WTC11 (cell line): ENCODE data around the gene HAO2. TPM values are rescaled to one million over a fixed set of nuclear protein-coding genes. Genes with fewer than 3 reads are reported as not detected.

Experiments used
- ATAC-seq: fragments of 200-7000 bp; cut with Tn5 transposase; 2 replicates; pipeline ENCODE4 v1.10.0; 2021; ENCODE audit warnings: mild to moderate bottlenecking, moderate library complexity
- CTCF ChIA-PET: fragments of 300-600 bp; sonication (Branson Sonifier 250); formaldehyde crosslinking; loops from one replicate; lab custom pipeline; 2021; ENCODE audit warnings: antibody characterized with exemption; lab: Charles Lee
- POLR2A ChIA-PET: fragments of 350-600 bp; sonication (Branson Sonifier 250); formaldehyde crosslinking; loops from one replicate; lab custom pipeline; 2021; ENCODE audit warnings: antibody characterized with exemption; lab: Charles Lee
- DNase-seq: peaks from one replicate; pipeline ENCODE4 v3.0.0; 2021; ENCODE audit warnings: low spot score
- H3K27ac Mint-ChIP-seq: 2 replicates; pipeline ENCODE4 v1.8.0; 2021; ENCODE audit warnings: mixed read lengths
- H3K27me3 Mint-ChIP-seq: 2 replicates; pipeline ENCODE4 v1.8.0; 2021; ENCODE audit warnings: low read depth, mild to moderate bottlenecking, moderate library complexity, mixed read lengths
- H3K36me3 Mint-ChIP-seq: 2 replicates; pipeline ENCODE4 v1.8.0; 2021; ENCODE audit warnings: mixed read lengths
- H3K4me1 Mint-ChIP-seq: 2 replicates; pipeline ENCODE4 v1.8.0; 2022; ENCODE audit warnings: mixed read lengths
- H3K4me3 Mint-ChIP-seq: 2 replicates; pipeline ENCODE4 v1.8.0; 2021; ENCODE audit warnings: mild to moderate bottlenecking, moderate library complexity, mixed read lengths
- H3K9me3 Mint-ChIP-seq: 2 replicates; pipeline ENCODE4 v1.8.0; 2021; ENCODE audit warnings: mixed read lengths
- AFF4 ChIP-seq: sonication (generic); formaldehyde crosslinking; IDR thresholded peaks from 2 replicates; pipeline ENCODE4 v1.8.1; 2023; ENCODE audit warnings: mild to moderate bottlenecking, missing genetic modification reagents, borderline replicate concordance
- ATF3 ChIP-seq: sonication (generic); formaldehyde crosslinking; conservative IDR thresholded peaks from 2 replicates; pipeline ENCODE4 v1.8.1; 2022; ENCODE audit warnings: mild to moderate bottlenecking, missing genetic modification reagents
- CDX4 ChIP-seq: fragments of 250-450 bp; sonication (Bioruptor Pico); IDR thresholded peaks from 2 replicates; pipeline ENCODE4 v1.9.0; 2021; ENCODE audit warnings: moderate library complexity, mild to moderate bottlenecking, inconsistent platforms, borderline replicate concordance
- ERG ChIP-seq: fragments of 250-450 bp; sonication (Bioruptor Pico); IDR thresholded peaks from 2 replicates; pipeline ENCODE4 v1.8.0; 2021; ENCODE audit warnings: mild to moderate bottlenecking
- FOXK1 ChIP-seq: sonication (generic); formaldehyde crosslinking; IDR thresholded peaks from 2 replicates; pipeline ENCODE4 v1.8.0; 2022; ENCODE audit warnings: mild to moderate bottlenecking, moderate library complexity, missing genetic modification reagents
- GABPB1 ChIP-seq: sonication (generic); formaldehyde crosslinking; IDR thresholded peaks from 2 replicates; pipeline ENCODE4 v1.8.1; 2023; ENCODE audit warnings: mild to moderate bottlenecking, missing genetic modification reagents
- GRHL2 ChIP-seq: fragments of 250-450 bp; sonication (Bioruptor Pico); IDR thresholded peaks from 2 replicates; pipeline ENCODE4 v1.8.0; 2022; ENCODE audit warnings: mild to moderate bottlenecking, moderate library complexity; ENCODE audit not compliant: insufficient replicate concordance, severe bottlenecking
- HMGA2 ChIP-seq: fragments of 250-450 bp; sonication (Bioruptor Pico); IDR thresholded peaks from 2 replicates; pipeline ENCODE4 v1.4.0; 2021; ENCODE audit warnings: mild to moderate bottlenecking, moderate library complexity
- IRF1 ChIP-seq: sonication (generic); formaldehyde crosslinking; IDR thresholded peaks from 2 replicates; pipeline ENCODE4 v1.8.0; 2023; ENCODE audit warnings: missing genetic modification reagents
- JUN ChIP-seq: sonication (generic); formaldehyde crosslinking; IDR thresholded peaks from 2 replicates; pipeline ENCODE4 v1.8.0; 2023; ENCODE audit warnings: mild to moderate bottlenecking, missing genetic modification reagents
- MAX ChIP-seq: sonication (generic); formaldehyde crosslinking; IDR thresholded peaks from 2 replicates; pipeline ENCODE4 v1.8.0; 2022; ENCODE audit warnings: mild to moderate bottlenecking, missing genetic modification reagents
- NFYB ChIP-seq: sonication (generic); formaldehyde crosslinking; conservative IDR thresholded peaks from 2 replicates; pipeline ENCODE4 v1.8.0; 2022; ENCODE audit warnings: low read depth, missing genetic modification reagents
- NR1H2 ChIP-seq: sonication (generic); formaldehyde crosslinking; IDR thresholded peaks from 2 replicates; pipeline ENCODE4 v1.9.0; 2021; ENCODE audit warnings: mild to moderate bottlenecking, moderate library complexity, missing genetic modification reagents
- NR2C2 ChIP-seq: sonication (generic); formaldehyde crosslinking; IDR thresholded peaks from 2 replicates; pipeline ENCODE4 v1.8.0; 2022; ENCODE audit warnings: mild to moderate bottlenecking, missing genetic modification reagents
- OVOL2 ChIP-seq: fragments of 250-450 bp; sonication (Bioruptor Pico); IDR thresholded peaks from 2 replicates; pipeline ENCODE4 v1.9.0; 2021; ENCODE audit warnings: mild to moderate bottlenecking, borderline replicate concordance
- PRRX2 ChIP-seq: fragments of 250-450 bp; sonication (Bioruptor Pico); IDR thresholded peaks from 2 replicates; pipeline ENCODE4 v1.8.0; 2021; ENCODE audit warnings: mild to moderate bottlenecking
- SOX15 ChIP-seq: fragments of 250-450 bp; sonication (Bioruptor Pico); IDR thresholded peaks from 2 replicates; pipeline ENCODE4 v1.9.0; 2021; ENCODE audit warnings: mild to moderate bottlenecking
- USF2 ChIP-seq: sonication (generic); formaldehyde crosslinking; IDR thresholded peaks from 2 replicates; pipeline ENCODE4 v1.8.1; 2023; ENCODE audit warnings: mild to moderate bottlenecking, missing genetic modification reagents, moderate library complexity
- ZBTB21 ChIP-seq: sonication (generic); formaldehyde crosslinking; IDR thresholded peaks from 2 replicates; pipeline ENCODE4 v1.8.1; 2023; ENCODE audit warnings: mild to moderate bottlenecking, missing genetic modification reagents, borderline replicate concordance
- ZMAT4 ChIP-seq: fragments of 250-450 bp; sonication (Bioruptor Pico); IDR thresholded peaks from 2 replicates; pipeline ENCODE4 v1.9.0; 2021; ENCODE audit warnings: mild to moderate bottlenecking
- ZNF219 ChIP-seq: sonication (generic); formaldehyde crosslinking; IDR thresholded peaks from 2 replicates; pipeline ENCODE4 v1.8.0; 2023; ENCODE audit warnings: missing genetic modification reagents, mild to moderate bottlenecking, borderline replicate concordance
- ZNF263 ChIP-seq: sonication (generic); formaldehyde crosslinking; IDR thresholded peaks from 2 replicates; pipeline ENCODE4 v1.8.1; 2022; ENCODE audit warnings: low read depth, mild to moderate bottlenecking, moderate library complexity, missing genetic modification reagents
- ZNF317 ChIP-seq: sonication (generic); formaldehyde crosslinking; IDR thresholded peaks from 2 replicates; pipeline ENCODE4 v1.8.1; 2023; ENCODE audit warnings: low read depth, mild to moderate bottlenecking, moderate library complexity, missing genetic modification reagents, borderline replicate concordance
- total RNA-seq: library from RNA; stranded (reverse); gene quantifications from 3 replicates; pipeline ENCODE4 v1.2.3, GENCODE V29; 2021

Gene HAO2
- total RNA-seq, 1 experiment from 2014 or later, result 1.0 TPM

GRCh38 chr1:119419109-119419508 is 50.5 kb downstream of the HAO2 start:
- CTCF ChIA-PET, result interaction anchor here (1.8 kb wide), 1 partner anchor 47 kb away, joined by 6 read pairs; no protein-coding TSS in a partner anchor
- no peak for TF ChIP-seq JUN (CRISPR knock-in tag)
- no peak for TF ChIP-seq NFYB (CRISPR knock-in tag)
- no peak for TF ChIP-seq OVOL2 (CRISPR knock-in tag)
- no peak for TF ChIP-seq NR2C2 (CRISPR knock-in tag)
- no peak for TF ChIP-seq GABPB1 (CRISPR knock-in tag)
- TF ChIP-seq NR1H2, result no peak
- TF ChIP-seq ERG, result no peak
- TF ChIP-seq, all 79 proteins: peak for 0
- DNase-seq (no peak), ATAC-seq (no peak)
- H3K36me3 Mint-ChIP-seq, result no peaks in the 10 kb centered on the region
- peaks cover 12% of the 10 kb centered on the region for H3K27me3 Mint-ChIP-seq
- H3K4me3 Mint-ChIP-seq, result no peak overlapping the region
- POLR2A ChIA-PET, result no interaction called here
- no peak overlapping the region for H3K27ac Mint-ChIP-seq
- no peaks in the 10 kb centered on the region for H3K9me3 Mint-ChIP-seq
- H3K4me1 Mint-ChIP-seq, result peaks cover 12% of the 10 kb centered on the region

GRCh38 chr1:119420638-119421037 is 52.1 kb downstream of the HAO2 start:
- Mint-ChIP-seq H3K4me1 (peaks cover 12% of the 10 kb centered on the region), H3K4me3 (no peak overlapping the region), H3K9me3 (no peaks in the 10 kb centered on the region), H3K27ac (no peak overlapping the region), H3K36me3 (no peaks in the 10 kb centered on the region), H3K27me3 (peaks cover 12% of the 10 kb centered on the region)
- DNase-seq (no peak), ATAC-seq (peak; percentile 77)
- ChIA-PET POLR2A (no interaction called here), CTCF (interaction anchor here (1.0 to 1.8 kb wide), 3 partner anchors 9 to 48 kb away, joined by 3 to 6 read pairs (median 4); no protein-coding TSS in a partner anchor)
- TF ChIP-seq ZNF317 (no peak), USF2 (CRISPR knock-in tag) (no peak), ZNF263 (no peak), CDX4 (CRISPR knock-in tag) (no peak), JUN (CRISPR knock-in tag) (no peak), ZNF219 (no peak), FOXK1 (no peak), GRHL2 (CRISPR knock-in tag) (no peak), ZMAT4 (no peak), MAX (no peak), HMGA2 (CRISPR knock-in tag) (no peak), NR2C2 (CRISPR knock-in tag) (no peak), NFYB (CRISPR knock-in tag) (no peak), ZBTB21 (CRISPR knock-in tag) (no peak), IRF1 (CRISPR knock-in tag) (no peak), SOX15 (CRISPR knock-in tag) (no peak)

- Mint-ChIP-seq H3K27me3 (peaks cover 7% of the 10 kb centered on the region), H3K4me1 (peaks cover 12% of the 10 kb centered on the region), H3K36me3 (no peaks in the 10 kb centered on the region), H3K9me3 (no peaks in the 10 kb centered on the region), H3K4me3 (no peak overlapping the region), H3K27ac (no peak overlapping the region)
- CTCF ChIA-PET, result no interaction called here
- DNase-seq (no peak), ATAC-seq (no peak)
- POLR2A ChIA-PET, result no interaction called here
- TF ChIP-seq PRRX2 (CRISPR knock-in tag) (no peak), AFF4 (CRISPR knock-in tag) (no peak), ERG (no peak), ATF3 (CRISPR knock-in tag) (no peak), JUN (CRISPR knock-in tag) (no peak)
Measured at GRCh38 chr1:119422631-119423030, 54.0 kb downstream of the HAO2 start.
